Embryonic facial prominence (tissue), 1 donor: Measurements from ENCODE around the gene SP2.

Experiments
- DNase-seq: peaks from one replicate; pipeline ENCODE4 v3.0.0-alpha.2; 2016; ENCODE audit errors: extremely low spot score

SP2 gene

GRCh38 chr17:47895856-47896671 lies at the start of gene SP2:
Gene SP2 (plus strand): TSS chr17:47896236. CDS start chr17:47896287, 51 bp downstream.
- peak; percentile 100 for DNase-seq

GRCh38 chr17:47846716-47847340 lies 49.2 kb upstream of the SP2 start:
- no peak for DNase-seq

- DNase-seq = no peak
Observed at GRCh38 chr17:47847341-47848197, 48.5 kb upstream of the SP2 start.

GRCh38 chr17:47848198-47848513 lies 47.9 kb upstream of the SP2 start:
- no peak for DNase-seq

- no peak for DNase-seq
Observed at GRCh38 chr17:47850373-47850691, 45.7 kb upstream of the SP2 start.

- DNase-seq = no peak
Observed at GRCh38 chr17:47850692-47851573, 45.1 kb upstream of the SP2 start, which contains the start of gene SP6. Gene SP6 (minus strand): TSS chr17:47851163. CDS start chr17:47848429, 2,734 bp downstream.

GRCh38 chr17:47851764-47852112 lies 44.3 kb upstream of the SP2 start:
- DNase-seq = no peak

GRCh38 chr17:47852113-47852949 lies 43.7 kb upstream of the SP2 start:
- DNase-seq = no peak

GRCh38 chr17:47853616-47854015 lies 42.4 kb upstream of the SP2 start:
- no peak for DNase-seq

- no peak for DNase-seq
Observed at GRCh38 chr17:47855737-47856136, 40.3 kb upstream of the SP2 start.

GRCh38 chr17:47856830-47857229 lies 39.2 kb upstream of the SP2 start:
- no peak for DNase-seq

GRCh38 chr17:47857551-47858455 lies 38.2 kb upstream of the SP2 start:
- DNase-seq = no peak

- DNase-seq = no peak
Observed at GRCh38 chr17:47860386-47860785, 35.6 kb upstream of the SP2 start.

- DNase-seq = no peak
Observed at GRCh38 chr17:47862621-47863440, 33.2 kb upstream of the SP2 start.

- DNase-seq = no peak
Observed at GRCh38 chr17:47864791-47865216, 31.2 kb upstream of the SP2 start.

- no peak for DNase-seq
Observed at GRCh38 chr17:47866941-47867340, 29.1 kb upstream of the SP2 start.

- DNase-seq = no peak
Observed at GRCh38 chr17:47867813-47868533, 28.1 kb upstream of the SP2 start.

- no peak for DNase-seq
Observed at GRCh38 chr17:47869114-47869513, 26.9 kb upstream of the SP2 start.
